CD4-positive, alpha-beta T cell treated with Interleukin-1 beta for 1 hour (primary cell): ENCODE results near the gene MAFG.

Source experiments
- DNase-seq, 2 donors: peaks; one replicate each; pipeline ENCODE4 v3.0.0-alpha.2; 2020 to 2022

MAFG gene

DNA sequence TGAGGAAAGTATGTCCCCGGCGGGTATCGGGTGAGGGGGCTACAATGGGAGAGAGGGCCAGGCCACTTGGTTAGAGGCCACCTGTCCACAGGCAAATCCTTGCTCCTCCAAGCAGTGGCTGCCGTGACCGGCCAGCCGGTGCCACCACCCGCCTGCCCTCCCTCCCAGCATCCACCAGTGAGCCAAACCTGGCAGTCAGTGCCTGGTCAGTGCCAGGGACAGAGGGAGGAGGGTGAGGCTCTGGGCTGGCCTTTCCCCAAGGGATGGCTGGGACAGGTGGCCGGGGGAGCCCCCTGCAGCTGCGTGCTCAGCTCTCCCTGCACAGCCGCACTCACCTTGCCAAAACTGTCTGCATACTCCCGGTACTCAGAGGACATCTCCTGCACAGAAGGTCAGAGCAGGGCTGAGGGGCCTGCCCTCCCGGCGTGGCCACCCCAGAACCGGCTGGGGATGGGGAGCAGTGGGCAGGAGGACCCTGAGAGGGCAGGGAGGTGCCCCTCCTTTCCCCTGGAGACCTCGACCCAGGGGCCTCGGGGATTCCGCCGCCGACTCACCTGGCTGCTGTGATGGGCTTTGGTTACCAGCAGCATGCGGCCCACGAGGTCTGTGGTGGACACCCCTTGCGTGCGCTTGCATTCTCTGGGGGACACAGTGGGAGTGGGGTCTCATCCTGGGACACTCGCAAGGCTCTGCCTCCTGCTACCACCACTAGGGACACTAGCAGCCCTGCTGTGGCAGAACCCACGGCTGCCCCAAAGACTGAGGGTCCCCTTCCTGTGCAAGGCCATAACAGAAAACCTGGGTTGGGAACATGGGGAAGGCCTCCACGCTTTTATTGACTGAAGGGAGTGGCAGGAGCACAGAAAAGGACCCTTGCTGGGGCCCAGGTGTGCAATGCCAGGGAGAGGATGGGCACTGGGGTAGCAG lies 20.1 kb downstream of the MAFG start:
- DNase-seq, result no peak

- no peak for DNase-seq
These were observed 20.9 kb downstream of the MAFG start for GRCh38 chr17:81906476-81907218.

DNA sequence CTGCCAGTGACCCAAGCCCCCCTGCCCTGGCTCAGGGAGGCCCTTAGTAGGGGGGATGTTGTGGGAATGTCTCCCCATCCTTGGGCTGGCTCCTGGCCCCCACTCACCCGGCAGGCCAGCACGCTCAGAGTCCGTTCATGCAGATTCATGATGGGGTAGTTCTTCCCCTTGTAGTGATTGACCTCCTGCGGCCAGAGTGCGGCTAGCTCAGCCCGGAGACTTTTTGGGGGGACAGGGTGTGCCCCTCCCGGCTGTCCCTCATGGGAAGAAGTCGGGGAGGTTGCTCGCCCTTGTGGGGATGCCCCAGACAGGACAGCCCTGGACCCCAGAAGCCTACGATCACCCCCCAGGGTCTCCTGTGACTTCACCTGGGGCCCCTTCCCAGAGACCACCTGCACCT lies 21.5 kb downstream of the MAFG start:
- no peak for DNase-seq

GRCh38 chr17:81905424-81905875 lies 22.1 kb downstream of the MAFG start:
- no peak for DNase-seq

- no peak for DNase-seq
These were observed 22.7 kb downstream of the MAFG start for GRCh38 chr17:81904600-81905423.

GRCh38 chr17:81903896-81904599 lies 23.5 kb downstream of the MAFG start:
- DNase-seq, result no peak

DNA sequence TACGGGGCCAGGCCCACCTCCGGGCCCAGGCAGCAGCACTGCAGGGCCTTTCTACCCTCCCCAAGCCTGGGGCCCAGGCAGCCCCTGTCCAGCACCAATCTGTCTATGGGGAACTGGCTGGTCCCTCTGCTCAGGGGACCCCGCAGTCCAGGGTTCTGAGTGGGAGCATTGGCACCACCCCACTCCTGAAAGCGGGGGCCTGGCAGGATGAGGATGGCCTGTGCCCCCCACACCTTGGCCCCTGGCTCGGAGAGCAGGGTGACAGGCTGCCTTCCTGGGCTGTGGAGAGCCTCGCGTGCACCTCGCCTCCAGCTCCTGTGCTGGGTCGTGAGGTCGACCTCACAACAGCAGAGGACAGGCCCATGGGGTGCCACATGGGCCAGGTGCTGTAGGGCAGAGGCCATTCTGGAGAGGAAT lies 24.1 kb downstream of the MAFG start:
- DNase-seq, result no peak

DNA sequence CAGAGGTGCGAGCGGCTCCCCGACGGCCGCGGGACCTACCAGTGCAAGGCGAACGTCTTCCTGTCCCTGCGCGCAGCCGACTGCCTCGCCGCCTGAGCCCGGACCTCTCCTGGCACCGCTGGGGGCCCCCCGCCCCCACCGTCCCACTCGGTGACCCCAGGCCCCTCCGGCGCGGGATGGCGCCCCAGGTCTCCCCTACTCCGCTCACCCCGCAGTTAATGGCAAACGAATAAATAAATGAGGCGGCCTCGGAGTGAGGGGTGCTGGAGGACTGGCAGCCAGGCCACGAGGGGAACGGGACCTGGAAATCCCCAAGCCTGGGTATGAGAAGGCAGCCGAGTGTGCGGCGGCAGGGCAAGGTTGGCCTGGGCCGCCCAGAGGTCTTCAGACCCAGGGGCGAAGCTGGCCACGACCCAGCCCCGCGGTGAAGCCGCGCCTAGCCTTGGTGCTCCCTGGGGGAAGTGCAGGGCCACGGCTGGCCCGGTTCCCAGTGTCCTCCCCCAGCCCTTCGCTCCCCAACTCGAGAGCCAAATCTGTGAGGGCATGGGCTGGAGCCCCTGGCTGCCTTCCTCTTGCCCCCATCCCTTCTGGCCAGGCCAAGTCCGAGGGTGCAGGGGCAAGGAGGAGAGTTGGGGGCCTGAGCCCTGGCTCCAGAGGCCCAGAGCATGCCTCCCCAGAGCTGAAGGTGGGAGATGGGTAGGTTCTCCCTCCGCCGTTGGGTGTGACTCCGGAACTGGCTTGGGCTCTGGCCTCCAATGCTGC lies 24.7 kb downstream of the MAFG start:
- DNase-seq, result no peak

GRCh38 chr17:81902023-81902652 lies 25.4 kb downstream of the MAFG start, which contains the start of gene NPB:
Gene NPB, plus strand, starts transcription at chr17:81902238. Its CDS starts 40 bp downstream, at chr17:81902278.
- DNase-seq, result no peak

GRCh38 chr17:81901167-81902022 lies 26.1 kb downstream of the MAFG start:
- DNase-seq, result no peak

GRCh38 chr17:81900181-81900820 lies 27.2 kb downstream of the MAFG start:
- no peak for DNase-seq

DNA sequence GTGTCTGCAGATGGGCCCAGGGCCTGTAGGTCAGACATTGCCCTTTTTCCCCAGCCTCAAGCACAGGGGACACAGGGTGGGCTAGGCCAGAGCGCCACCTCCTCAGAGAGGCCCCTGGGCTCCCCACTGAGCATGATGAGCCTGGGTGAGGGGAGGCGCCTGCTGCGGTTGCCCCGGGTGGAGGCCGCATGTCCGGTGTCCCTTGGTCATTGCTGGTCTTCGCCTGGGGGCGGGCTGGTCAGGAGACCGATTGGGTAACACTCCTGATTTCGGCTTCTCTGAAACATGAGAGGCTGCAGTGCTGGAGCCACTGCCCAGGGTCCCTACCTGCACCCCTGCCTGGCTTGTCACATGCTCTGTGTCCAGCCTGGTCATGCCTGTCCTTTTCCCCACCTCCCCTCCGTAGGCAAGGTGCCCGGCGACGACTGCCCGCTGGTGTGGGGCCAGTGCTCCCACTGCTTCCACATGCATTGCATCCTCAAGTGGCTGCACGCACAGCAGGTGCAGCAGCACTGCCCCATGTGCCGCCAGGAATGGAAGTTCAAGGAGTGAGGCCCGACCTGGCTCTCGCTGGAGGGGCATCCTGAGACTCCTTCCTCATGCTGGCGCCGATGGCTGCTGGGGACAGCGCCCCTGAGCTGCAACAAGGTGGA lies 27.9 kb downstream of the MAFG start:
- no peak for DNase-seq

DNA sequence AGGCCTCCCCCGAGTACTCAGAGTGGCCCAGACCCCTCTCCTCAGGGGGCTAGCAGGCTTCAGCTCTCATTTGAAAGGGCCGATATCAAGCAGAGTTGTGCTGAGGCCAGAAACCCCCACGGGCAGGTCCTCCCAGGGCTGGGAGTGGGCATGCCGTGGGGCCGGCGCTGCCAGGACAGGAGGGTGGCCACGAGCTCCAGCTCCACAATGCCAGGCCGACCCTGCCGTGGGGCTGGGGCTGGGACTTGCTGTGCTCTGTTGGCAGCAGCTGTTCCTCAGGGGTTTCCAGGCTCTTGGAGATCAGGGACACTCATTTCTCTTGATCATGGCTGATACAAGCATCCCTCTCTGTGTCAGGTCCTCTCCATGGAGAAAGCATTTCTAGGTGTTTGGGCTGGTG lies 28.6 kb downstream of the MAFG start:
- no peak for DNase-seq

GRCh38 chr17:81898029-81898866 lies 29.3 kb downstream of the MAFG start:
- DNase-seq, result no peak

GRCh38 chr17:81895400-81895799 lies 32.1 kb downstream of the MAFG start:
- no peak for DNase-seq

GRCh38 chr17:81891303-81891552 lies 36.3 kb downstream of the MAFG start:
- no peak for DNase-seq

GRCh38 chr17:81890447-81891302 lies 36.9 kb downstream of the MAFG start:
- no peak for DNase-seq
